Endothelial cell of umbilical vein (primary cell): ENCODE measurements around the gene SDHB.

Source experiments
- JUN ChIP-seq: IDR thresholded peaks from 2 replicates; pipeline ENCODE4 v1.6.1; 2011; ENCODE audit warnings: borderline replicate concordance, low read depth; ENCODE audit not compliant: insufficient read length, insufficient read depth
- POLR2A ChIP-seq: IDR thresholded peaks from 2 replicates; pipeline ENCODE4 v1.6.1; 2012; ENCODE audit warnings: low read depth, mild to moderate bottlenecking, control low read depth, low read length
- POLR2AphosphoS5 ChIP-seq: IDR thresholded peaks from 2 replicates; pipeline ENCODE4 v1.6.1; 2012; ENCODE audit warnings: low read depth, mild to moderate bottlenecking, control low read depth, low read length, moderate library complexity; ENCODE audit not compliant: insufficient read depth
- TF ChIP-seq, protein P1 (sequence below), 2 donors: IDR thresholded peaks; 1 replicate in 1 of 2; 2 replicates in 1 of 2; pipeline ENCODE4 v1.5.1; 2011; ENCODE audit warnings: low read length in 2 of 2, mild to moderate bottlenecking in 2 of 2, moderate library complexity in 2 of 2, control low read depth in 1 of 2, inconsistent platforms in 1 of 2, low read depth in 1 of 2; ENCODE audit not compliant: insufficient read depth in 1 of 2; ENCODE audit errors: extremely low read depth in 1 of 2
- TF ChIP-seq, protein P2 (sequence below): IDR thresholded peaks from 2 replicates; pipeline ENCODE4 v1.6.1; 2011; ENCODE audit not compliant: insufficient read depth, insufficient read length

DNA sequence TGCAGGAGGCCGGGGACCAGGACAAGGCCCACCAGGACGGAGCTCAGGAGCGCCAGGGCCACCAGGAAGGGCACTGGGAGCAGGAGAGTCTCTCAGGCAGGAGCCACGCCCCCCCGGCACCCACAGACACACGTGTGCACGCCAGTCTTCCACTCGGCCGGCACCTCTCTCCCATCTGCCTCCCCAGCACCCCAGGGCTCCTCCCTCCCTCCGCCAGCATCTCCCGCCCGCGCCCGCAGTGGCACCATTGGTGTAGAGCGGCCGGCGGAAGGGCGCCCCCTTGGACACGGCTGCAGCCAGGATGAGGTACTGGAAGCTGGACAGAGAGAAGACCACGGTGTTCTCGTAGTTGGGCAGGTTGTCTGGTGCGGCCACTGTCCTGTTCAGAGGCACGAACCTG, 67.3 kb downstream of the SDHB start:
- TF ChIP-seq POLR2A, result no peak
- TF ChIP-seq, protein P1, sequence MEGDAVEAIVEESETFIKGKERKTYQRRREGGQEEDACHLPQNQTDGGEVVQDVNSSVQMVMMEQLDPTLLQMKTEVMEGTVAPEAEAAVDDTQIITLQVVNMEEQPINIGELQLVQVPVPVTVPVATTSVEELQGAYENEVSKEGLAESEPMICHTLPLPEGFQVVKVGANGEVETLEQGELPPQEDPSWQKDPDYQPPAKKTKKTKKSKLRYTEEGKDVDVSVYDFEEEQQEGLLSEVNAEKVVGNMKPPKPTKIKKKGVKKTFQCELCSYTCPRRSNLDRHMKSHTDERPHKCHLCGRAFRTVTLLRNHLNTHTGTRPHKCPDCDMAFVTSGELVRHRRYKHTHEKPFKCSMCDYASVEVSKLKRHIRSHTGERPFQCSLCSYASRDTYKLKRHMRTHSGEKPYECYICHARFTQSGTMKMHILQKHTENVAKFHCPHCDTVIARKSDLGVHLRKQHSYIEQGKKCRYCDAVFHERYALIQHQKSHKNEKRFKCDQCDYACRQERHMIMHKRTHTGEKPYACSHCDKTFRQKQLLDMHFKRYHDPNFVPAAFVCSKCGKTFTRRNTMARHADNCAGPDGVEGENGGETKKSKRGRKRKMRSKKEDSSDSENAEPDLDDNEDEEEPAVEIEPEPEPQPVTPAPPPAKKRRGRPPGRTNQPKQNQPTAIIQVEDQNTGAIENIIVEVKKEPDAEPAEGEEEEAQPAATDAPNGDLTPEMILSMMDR (IDR thresholded peaks at IDR 0.05; ENCODE audit: extremely low read depth in 1 of 2, insufficient read depth in 1 of 2, low read depth in 1 of 2, low read length in 2 of 2), result no peak
- no peak for TF ChIP-seq JUN
- TF ChIP-seq POLR2AphosphoS5, result no peak
- TF ChIP-seq, protein P2, sequence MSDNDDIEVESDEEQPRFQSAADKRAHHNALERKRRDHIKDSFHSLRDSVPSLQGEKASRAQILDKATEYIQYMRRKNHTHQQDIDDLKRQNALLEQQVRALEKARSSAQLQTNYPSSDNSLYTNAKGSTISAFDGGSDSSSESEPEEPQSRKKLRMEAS, result no peak
